ENCODE measurements around the gene UVRAG. TPM values are rescaled to one million over a fixed set of nuclear protein-coding genes. Genes with fewer than 3 reads are reported as not detected.
"Not testable (repeated sequence)": the region's sequence is repeated elsewhere in the genome, so short reads cannot be mapped to it uniquely, and the experiment has no call there.

Gene UVRAG
- polyA plus RNA-seq, 1 experiment = 8.2 TPM

DNA sequence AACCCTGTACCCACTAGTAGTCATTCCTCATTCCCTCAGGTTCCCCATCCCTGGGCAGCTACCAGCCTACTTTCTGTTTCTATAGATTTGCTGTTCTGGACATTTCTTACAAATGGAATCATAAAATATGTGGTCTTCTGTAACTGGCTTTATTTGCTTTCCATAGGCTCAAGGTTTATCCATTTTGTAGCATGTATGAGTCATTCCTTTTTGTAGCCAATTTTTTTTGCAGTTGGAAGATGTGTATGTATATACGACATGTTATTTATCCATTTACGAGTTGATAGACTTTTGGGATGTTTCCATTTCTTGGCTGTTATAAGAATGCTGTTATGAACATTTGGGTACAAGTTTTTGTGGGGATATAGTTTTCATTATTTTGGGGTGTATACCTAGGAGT is 260.7 kb downstream of the UVRAG start:
- no peaks in the 10 kb centered on the region for H3K36me3 ChIP-seq (ENCODE audit: control insufficient read depth, insufficient read depth, low read length)
- ChIA-PET CTCF (interaction anchor here (0.6 to 1.0 kb wide), 3 partner anchors 16 to 183 kb away, joined by 3 to 5 read pairs (median 4); no protein-coding TSS in a partner anchor), POLR2A (no interaction called here)
- TF ChIP-seq, protein P1, sequence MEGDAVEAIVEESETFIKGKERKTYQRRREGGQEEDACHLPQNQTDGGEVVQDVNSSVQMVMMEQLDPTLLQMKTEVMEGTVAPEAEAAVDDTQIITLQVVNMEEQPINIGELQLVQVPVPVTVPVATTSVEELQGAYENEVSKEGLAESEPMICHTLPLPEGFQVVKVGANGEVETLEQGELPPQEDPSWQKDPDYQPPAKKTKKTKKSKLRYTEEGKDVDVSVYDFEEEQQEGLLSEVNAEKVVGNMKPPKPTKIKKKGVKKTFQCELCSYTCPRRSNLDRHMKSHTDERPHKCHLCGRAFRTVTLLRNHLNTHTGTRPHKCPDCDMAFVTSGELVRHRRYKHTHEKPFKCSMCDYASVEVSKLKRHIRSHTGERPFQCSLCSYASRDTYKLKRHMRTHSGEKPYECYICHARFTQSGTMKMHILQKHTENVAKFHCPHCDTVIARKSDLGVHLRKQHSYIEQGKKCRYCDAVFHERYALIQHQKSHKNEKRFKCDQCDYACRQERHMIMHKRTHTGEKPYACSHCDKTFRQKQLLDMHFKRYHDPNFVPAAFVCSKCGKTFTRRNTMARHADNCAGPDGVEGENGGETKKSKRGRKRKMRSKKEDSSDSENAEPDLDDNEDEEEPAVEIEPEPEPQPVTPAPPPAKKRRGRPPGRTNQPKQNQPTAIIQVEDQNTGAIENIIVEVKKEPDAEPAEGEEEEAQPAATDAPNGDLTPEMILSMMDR (IDR thresholded peaks at IDR 0.05; ENCODE audit: insufficient read depth, low read depth, low read length) = no peak
- DNase-seq (ENCODE audit: low read depth) = no peak
- no peak overlapping the region for H3K4me3 ChIP-seq (ENCODE audit: low read depth, low read length)
- H3K27me3 ChIP-seq (ENCODE audit: control insufficient read depth, insufficient read depth, low read length) = no peaks in the 10 kb centered on the region

DNA sequence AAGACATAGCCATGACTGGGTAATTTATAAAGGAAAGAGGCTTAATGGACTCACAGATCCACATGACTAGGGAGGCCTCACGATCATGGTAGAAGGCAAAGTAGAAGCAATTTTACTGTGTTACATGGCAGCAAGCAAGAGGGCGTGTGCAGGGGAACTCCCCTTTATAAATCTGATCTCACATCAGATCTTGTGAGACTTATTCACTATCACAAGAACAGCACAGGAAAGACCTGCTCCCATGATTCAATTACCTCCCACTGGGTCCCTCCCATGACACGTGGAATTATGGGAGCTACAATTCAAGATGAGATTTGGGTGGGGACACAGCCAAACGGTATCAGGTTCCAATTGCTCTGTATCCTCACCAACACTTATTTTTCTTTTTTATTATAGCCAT is 261.2 kb downstream of the UVRAG start:
- CTCF ChIA-PET = interaction anchor here (0.7 kb wide), 1 partner anchor 15 kb away, joined by 5 read pairs; no protein-coding TSS in a partner anchor
- POLR2A ChIA-PET; DNase-seq (ENCODE audit: low read depth); H3K36me3 ChIP-seq (ENCODE audit: control insufficient read depth, insufficient read depth, low read length); H3K27me3 ChIP-seq (ENCODE audit: control insufficient read depth, insufficient read depth, low read length); H3K4me3 ChIP-seq (ENCODE audit: low read depth, low read length): not testable (repeated sequence)

DNA sequence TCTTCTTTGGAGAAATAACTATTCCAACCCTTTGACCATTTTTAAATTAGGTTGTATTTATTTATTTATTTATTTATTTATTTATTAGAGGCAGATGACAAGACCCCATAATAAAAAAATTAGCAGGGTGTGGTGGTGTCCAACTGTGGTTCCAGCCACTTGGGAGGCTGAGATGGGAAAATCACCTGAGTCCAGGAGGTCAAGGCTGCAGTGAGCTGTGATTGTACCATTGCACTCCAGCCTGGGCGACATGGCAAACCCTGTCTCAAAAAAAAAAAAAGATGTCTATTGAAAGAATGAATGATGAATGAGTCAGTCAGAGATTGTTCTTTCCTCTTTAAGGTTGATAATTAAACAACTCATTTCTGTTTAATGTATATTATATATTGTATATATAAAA is 261.7 kb downstream of the UVRAG start:
- H3K4me3 ChIP-seq (ENCODE audit: low read depth, low read length) = no peak overlapping the region
- TF ChIP-seq, protein P1 (IDR thresholded peaks at IDR 0.05; ENCODE audit: insufficient read depth, low read depth, low read length) = no peak
- no peaks in the 10 kb centered on the region for H3K27me3 ChIP-seq (ENCODE audit: control insufficient read depth, insufficient read depth, low read length)
- DNase-seq (ENCODE audit: low read depth) = no peak
- H3K36me3 ChIP-seq (ENCODE audit: control insufficient read depth, insufficient read depth, low read length) = no peaks in the 10 kb centered on the region
- CTCF ChIA-PET = no interaction called here
- POLR2A ChIA-PET = no interaction called here

DNA sequence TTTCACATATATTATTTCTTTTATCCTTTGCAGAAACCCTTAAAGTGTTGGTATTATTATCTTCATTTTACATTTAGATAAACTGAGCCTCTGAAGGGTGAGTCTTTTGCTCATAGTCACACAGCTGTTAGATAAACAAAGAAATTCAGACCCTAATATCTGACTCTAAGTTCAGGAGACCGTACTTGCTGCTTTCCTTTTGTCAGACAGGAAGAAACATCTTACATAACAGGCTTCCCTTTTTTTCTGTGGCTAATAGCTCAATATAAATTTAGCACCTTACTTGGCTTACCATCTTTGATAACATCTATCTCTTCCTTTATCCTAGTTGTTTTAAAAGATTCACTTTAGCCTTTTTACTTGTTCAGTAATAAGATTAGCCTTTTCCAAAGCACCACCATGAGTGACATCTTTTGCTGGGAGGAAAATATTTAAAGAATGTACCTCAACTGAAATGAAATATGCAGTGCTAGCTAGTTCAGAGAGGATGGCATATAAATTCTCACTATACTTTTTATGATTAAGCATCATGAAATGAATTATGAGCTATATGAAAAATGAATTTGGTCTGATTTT is 262.7 kb downstream of the UVRAG start:
- H3K36me3 ChIP-seq (ENCODE audit: control insufficient read depth, insufficient read depth, low read length) = no peaks in the 10 kb centered on the region
- TF ChIP-seq, protein P1 (IDR thresholded peaks at IDR 0.05; ENCODE audit: insufficient read depth, low read depth, low read length) = no peak
- POLR2A ChIA-PET = no interaction called here
- no peak for DNase-seq (ENCODE audit: low read depth)
- no peaks in the 10 kb centered on the region for H3K27me3 ChIP-seq (ENCODE audit: control insufficient read depth, insufficient read depth, low read length)
- CTCF ChIA-PET = interaction anchor here (1.1 kb wide), 1 partner anchor 287 kb away, joined by 3 read pairs; no protein-coding TSS in a partner anchor
- H3K4me3 ChIP-seq (ENCODE audit: low read depth, low read length) = no peak overlapping the region

DNA sequence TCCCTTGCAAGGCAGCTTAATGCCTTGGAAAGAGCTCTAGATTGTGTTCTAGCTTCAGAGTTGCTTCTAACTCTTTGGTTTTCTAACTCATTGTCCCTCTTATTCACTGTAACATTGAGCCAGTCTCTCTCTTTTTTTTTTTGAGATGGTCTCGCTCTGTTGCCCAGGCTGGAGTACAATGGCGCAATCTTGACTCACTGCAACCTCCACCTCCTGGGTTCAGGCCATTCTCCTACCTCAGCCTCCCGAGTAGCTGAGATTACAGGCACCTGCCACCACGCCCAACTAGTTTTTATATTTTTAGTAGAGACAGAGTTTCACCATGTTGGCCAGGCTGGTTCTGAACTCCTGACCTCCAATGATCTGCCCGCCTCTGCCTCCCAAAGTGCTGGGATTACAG is 266.1 kb downstream of the UVRAG start:
- POLR2A ChIA-PET; H3K36me3 ChIP-seq (ENCODE audit: control insufficient read depth, insufficient read depth, low read length); H3K27me3 ChIP-seq (ENCODE audit: control insufficient read depth, insufficient read depth, low read length); H3K4me3 ChIP-seq (ENCODE audit: low read depth, low read length); DNase-seq (ENCODE audit: low read depth): not testable (repeated sequence)
- CTCF ChIA-PET = interaction anchor here (0.6 kb wide), 1 partner anchor 214 kb away, joined by 4 read pairs; no protein-coding TSS in a partner anchor

DNA sequence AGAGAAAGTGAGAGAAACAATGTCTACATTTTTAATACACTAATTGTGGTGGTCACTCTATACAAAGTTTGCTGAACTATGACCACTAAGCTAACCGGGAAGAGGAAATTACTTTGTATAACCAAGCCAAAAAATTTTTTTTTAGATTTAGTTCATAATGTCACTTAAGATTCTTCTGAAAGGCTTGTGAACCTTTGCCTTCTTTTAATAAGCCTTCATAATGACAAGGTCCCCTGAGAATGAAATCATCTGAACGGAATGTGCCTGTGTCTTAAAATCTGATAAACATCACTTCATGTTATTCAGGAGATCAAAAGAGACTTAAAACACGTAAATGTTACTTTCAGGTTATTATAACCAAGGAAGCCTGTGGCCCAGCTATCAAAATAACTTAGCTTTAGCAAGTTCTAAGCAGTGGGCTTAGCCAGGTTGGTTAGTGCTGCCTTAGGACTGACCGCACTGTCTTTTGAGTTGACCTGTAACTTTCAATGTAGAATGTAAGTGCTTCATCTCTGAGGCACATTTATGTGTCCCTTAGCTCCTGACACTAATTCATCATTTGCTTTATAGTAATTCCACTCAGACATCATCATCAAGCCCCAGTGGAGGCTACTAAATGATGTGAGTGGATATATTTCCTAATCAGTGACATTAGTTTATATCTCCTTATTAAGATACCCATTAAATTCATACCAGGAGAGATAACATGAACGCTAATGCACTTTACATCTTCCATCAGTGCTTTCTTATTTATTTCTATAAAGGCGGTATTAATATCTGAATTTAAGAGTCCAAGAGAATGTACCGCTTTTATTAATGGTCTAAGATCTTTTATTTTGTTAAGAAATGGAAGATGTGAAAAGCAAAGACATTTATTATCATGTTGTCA is 268.8 kb downstream of the UVRAG start:
- Histone ChIP-seq H3K4me3 (ENCODE audit: low read depth, low read length) (no peak overlapping the region), H3K36me3 (ENCODE audit: control insufficient read depth, insufficient read depth, low read length) (no peaks in the 10 kb centered on the region), H3K27me3 (ENCODE audit: control insufficient read depth, insufficient read depth, low read length) (no peaks in the 10 kb centered on the region)
- CTCF ChIA-PET = interaction anchor here (1.0 to 1.5 kb wide), 2 partner anchors 13 to 19 kb away, joined by 3 to 6 read pairs; no protein-coding TSS in a partner anchor
- TF ChIP-seq, protein P1 (IDR thresholded peaks at IDR 0.05; ENCODE audit: insufficient read depth, low read depth, low read length) = no peak
- DNase-seq (ENCODE audit: low read depth) = no peak
- POLR2A ChIA-PET = no interaction called here

All from BJ (cell line).